HuH-7 (cell line): ENCODE results near the gene KCNK13.
"Not testable (repeated sequence)": the region's sequence is repeated elsewhere in the genome, so short reads cannot be mapped to it uniquely, and the experiment has no call there.

ENCODE experiments used
- DNase-seq: peaks from one replicate; pipeline ENCODE4 v3.0.0; 2011; ENCODE audit warnings: low spot score

KCNK13 gene

GRCh38 chr14:90060965-90061684, 669 bp upstream of the KCNK13 start:
- DNase-seq = peak; percentile 28

GRCh38 chr14:90062127-90062794, 467 bp downstream of the KCNK13 start:
- DNase-seq = no peak

- no peak for DNase-seq
Observed at GRCh38 chr14:90062822-90063539, 1.2 kb downstream of the KCNK13 start.

- no peak for DNase-seq
Observed at GRCh38 chr14:90072350-90072749, 10.6 kb downstream of the KCNK13 start.

- no peak for DNase-seq
Observed at GRCh38 chr14:90079576-90079975, 17.8 kb downstream of the KCNK13 start.

- peak; percentile 15 for DNase-seq
Observed at GRCh38 chr14:90087433-90087832, 25.6 kb downstream of the KCNK13 start.

GRCh38 chr14:90088176-90088575, 26.4 kb downstream of the KCNK13 start:
- no peak for DNase-seq

GRCh38 chr14:90089486-90089885, 27.7 kb downstream of the KCNK13 start:
- not testable (repeated sequence) for DNase-seq

GRCh38 chr14:90091393-90091792, 29.6 kb downstream of the KCNK13 start:
- no peak for DNase-seq

GRCh38 chr14:90093942-90094595, 32.3 kb downstream of the KCNK13 start:
- no peak for DNase-seq

GRCh38 chr14:90095096-90095495, 33.3 kb downstream of the KCNK13 start:
- DNase-seq = no peak

GRCh38 chr14:90096566-90096965, 34.8 kb downstream of the KCNK13 start:
- no peak for DNase-seq

- DNase-seq = no peak
Observed at GRCh38 chr14:90103808-90104207, 42.0 kb downstream of the KCNK13 start.

- DNase-seq = no peak
Observed at GRCh38 chr14:90105756-90106155, 44.0 kb downstream of the KCNK13 start.

GRCh38 chr14:90107789-90108188, 46.0 kb downstream of the KCNK13 start:
- DNase-seq = no peak

GRCh38 chr14:90109858-90110257, 48.1 kb downstream of the KCNK13 start:
- peak; percentile 8 for DNase-seq

GRCh38 chr14:90111895-90112534, 50.2 kb downstream of the KCNK13 start:
- DNase-seq = no peak

- peak; percentile 15 for DNase-seq
Observed at GRCh38 chr14:90114554-90114953, 52.8 kb downstream of the KCNK13 start.

GRCh38 chr14:90115780-90116179, 54.0 kb downstream of the KCNK13 start:
- DNase-seq = no peak

- no peak for DNase-seq
Observed at GRCh38 chr14:90116444-90116843, 54.6 kb downstream of the KCNK13 start.

GRCh38 chr14:90118027-90118426, 56.2 kb downstream of the KCNK13 start:
- DNase-seq = no peak

- no peak for DNase-seq
Observed at GRCh38 chr14:90126260-90126659, 64.5 kb downstream of the KCNK13 start.
